ENCODE measurements around the gene KDM2B.

KDM2B gene

GRCh38 chr12:121404734-121405133 is 176.1 kb downstream of the KDM2B start:
- Histone ChIP-seq H4K20me1 (ENCODE audit: insufficient read depth, low read length) (no peaks in the 10 kb centered on the region), H2AFZ (ENCODE audit: low read length) (no peak overlapping the region), H3K36me3 (ENCODE audit: insufficient read depth, low read length) (peaks cover 62% of the 10 kb centered on the region), H3K79me2 (ENCODE audit: insufficient read depth, low read length) (peaks cover 50% of the 10 kb centered on the region), H3K9me3 (ENCODE audit: low read length) (no peaks in the 10 kb centered on the region), H3K27me3 (ENCODE audit: insufficient read depth, low read length) (no peaks in the 10 kb centered on the region), H3K27ac (ENCODE audit: low read depth, low read length, poor library complexity, severe bottlenecking) (no peak overlapping the region), H3K4me2 (ENCODE audit: low read length) (no peak overlapping the region), H3F3A (ENCODE audit: insufficient read depth, low read length) (no peaks in the 10 kb centered on the region), H3K9me2 (ENCODE audit: low read depth, low read length) (no peaks in the 10 kb centered on the region), H3K4me3 (ENCODE audit: low read depth, low read length, poor library complexity, severe bottlenecking) (no peak overlapping the region), H3K4me1 (ENCODE audit: insufficient read depth, low read length, severe bottlenecking) (peaks cover 23% of the 10 kb centered on the region), H3K9ac (ENCODE audit: low read length) (no peak overlapping the region)
- TF ChIP-seq CTCF (IDR thresholded peaks at IDR 0.05; ENCODE audit: low read length) (no peak), EZH2 (IDR thresholded peaks at IDR 0.05; ENCODE audit: borderline replicate concordance, low read length) (no peak)

DNA sequence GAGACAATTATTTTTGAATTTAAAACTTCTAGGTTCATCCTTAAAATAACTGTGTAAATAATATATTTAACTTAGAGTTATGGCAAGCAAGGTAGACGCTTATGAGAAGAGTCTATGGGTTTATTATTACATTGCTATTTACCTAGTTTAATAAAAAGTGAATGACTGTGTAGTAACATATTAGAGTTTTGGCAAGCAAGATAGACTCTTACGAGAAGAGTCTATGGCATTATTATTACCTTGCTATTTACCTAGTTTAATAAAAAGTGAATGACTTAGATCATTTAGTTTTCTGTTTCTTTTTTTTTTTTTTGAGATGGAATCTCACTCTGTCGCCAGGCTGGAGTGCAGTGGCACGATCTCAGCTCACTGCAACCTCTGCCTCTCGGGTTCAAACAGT is 177.1 kb downstream of the KDM2B start:
- Histone ChIP-seq H3K27me3 (ENCODE audit: insufficient read depth, low read length) (no peaks in the 10 kb centered on the region), H3K4me1 (ENCODE audit: insufficient read depth, low read length, severe bottlenecking) (peaks cover 29% of the 10 kb centered on the region), H3K36me3 (ENCODE audit: insufficient read depth, low read length) (peaks cover 57% of the 10 kb centered on the region), H3K4me2 (ENCODE audit: low read length) (no peak overlapping the region), H4K20me1 (ENCODE audit: insufficient read depth, low read length) (no peaks in the 10 kb centered on the region), H3K4me3 (ENCODE audit: low read depth, low read length, poor library complexity, severe bottlenecking) (no peak overlapping the region), H3F3A (ENCODE audit: insufficient read depth, low read length) (no peaks in the 10 kb centered on the region), H3K79me2 (ENCODE audit: insufficient read depth, low read length) (peaks cover 46% of the 10 kb centered on the region), H2AFZ (ENCODE audit: low read length) (no peak overlapping the region), H3K27ac (ENCODE audit: low read depth, low read length, poor library complexity, severe bottlenecking) (no peak overlapping the region), H3K9me2 (ENCODE audit: low read depth, low read length) (no peaks in the 10 kb centered on the region), H3K9ac (ENCODE audit: low read length) (no peak overlapping the region), H3K9me3 (ENCODE audit: low read length) (no peaks in the 10 kb centered on the region)
- no peak for TF ChIP-seq CTCF (IDR thresholded peaks at IDR 0.05; ENCODE audit: low read length)
- TF ChIP-seq EZH2 (IDR thresholded peaks at IDR 0.05; ENCODE audit: borderline replicate concordance, low read length) = no peak

DNA sequence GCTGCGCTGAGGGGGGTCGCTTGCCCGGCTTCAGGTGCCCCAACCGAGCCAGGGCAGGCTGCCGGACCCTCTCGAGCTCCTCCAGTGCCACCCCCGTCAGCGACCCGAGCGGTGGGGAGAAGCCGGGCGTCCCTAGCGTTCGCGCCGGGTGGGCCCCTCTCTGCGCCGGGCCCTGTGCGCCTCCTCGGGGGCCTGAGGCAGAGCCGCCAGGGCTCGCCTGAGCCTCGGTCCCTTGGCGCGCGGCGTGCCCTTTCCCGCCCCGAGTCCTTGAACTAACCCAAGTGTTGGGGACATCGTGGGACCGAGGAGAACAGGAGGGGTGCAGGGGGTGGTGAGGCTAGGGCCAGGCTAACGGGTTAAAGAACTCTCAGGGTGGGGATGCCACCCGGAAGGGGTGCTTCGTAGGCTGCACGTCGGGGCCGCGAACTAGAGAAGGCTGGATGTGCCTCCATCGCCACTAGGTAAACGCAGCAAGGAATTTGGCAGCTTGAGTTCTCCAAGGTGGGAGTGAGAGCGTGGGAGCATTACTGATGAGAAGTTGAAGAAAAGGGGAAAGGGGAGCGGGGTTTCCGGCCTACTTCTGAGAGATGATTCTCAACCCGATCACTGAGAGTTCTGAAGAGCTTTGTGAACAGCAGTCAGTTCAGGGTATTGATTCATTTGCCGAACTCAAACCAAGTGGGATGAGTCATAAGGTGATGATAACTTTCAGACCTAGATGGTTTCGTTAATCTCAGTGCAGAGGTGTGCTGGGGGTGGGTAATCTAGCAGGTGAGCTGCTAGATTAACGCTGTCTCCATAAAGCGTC is 180.3 kb downstream of the KDM2B start:
- Histone ChIP-seq H3K79me2 (ENCODE audit: insufficient read depth, low read length) (peaks cover 35% of the 10 kb centered on the region), H3K4me2 (ENCODE audit: low read length) (peak overlapping the region; percentile 98), H3K27me3 (ENCODE audit: insufficient read depth, low read length) (no peaks in the 10 kb centered on the region), H3K9me2 (ENCODE audit: low read depth, low read length) (no peaks in the 10 kb centered on the region), H2AFZ (ENCODE audit: low read length) (no peak overlapping the region), H3K4me1 (ENCODE audit: insufficient read depth, low read length, severe bottlenecking) (peaks cover 33% of the 10 kb centered on the region), H4K20me1 (ENCODE audit: insufficient read depth, low read length) (no peaks in the 10 kb centered on the region), H3K9me3 (ENCODE audit: low read length) (no peaks in the 10 kb centered on the region), H3F3A (ENCODE audit: insufficient read depth, low read length) (no peaks in the 10 kb centered on the region), H3K4me3 (ENCODE audit: low read depth, low read length, poor library complexity, severe bottlenecking) (peak overlapping the region; percentile 96), H3K27ac (ENCODE audit: low read depth, low read length, poor library complexity, severe bottlenecking) (peak overlapping the region; percentile 39), H3K36me3 (ENCODE audit: insufficient read depth, low read length) (peaks cover 29% of the 10 kb centered on the region), H3K9ac (ENCODE audit: low read length) (peak overlapping the region; percentile 90)
- TF ChIP-seq CTCF (IDR thresholded peaks at IDR 0.05; ENCODE audit: low read length) (no peak), EZH2 (IDR thresholded peaks at IDR 0.05; ENCODE audit: borderline replicate concordance, low read length) (no peak)
